HepG2 (cell line): Measurements from ENCODE around the gene IL1RAP. TPM values are rescaled to one million over a fixed set of nuclear protein-coding genes. Genes with fewer than 3 reads are reported as not detected.
A peak's percentile ranks its signal among the peaks of the same experiment; 100 is the strongest.

ENCODE experiments used
- ATAC-seq: fragments of 200-7000 bp; cut with Tn5 transposase; 3 replicates; pipeline ENCODE4 v1.9.1; 2020; ENCODE audit warnings: mild to moderate bottlenecking, moderate library complexity
- BruUV-seq: library from RNA; stranded (reverse); fragments of 400-500 nt; replicated peaks from 2 replicates; lab custom pipeline; 2021; lab: Mats Ljungman, UMichigan
- CTCF ChIA-PET: fragments of 300-600 bp; formaldehyde crosslinking; extraction: SDS; loops from one replicate; lab custom pipeline; 2021; ENCODE audit warnings: low total read pairs, inconsistent platforms, low intra/inter-chr PET ratio; lab: Yijun Ruan, JAX
- POLR2A ChIA-PET: fragments of 350-600 bp; sonication (Branson Sonifier 250); formaldehyde crosslinking; loops from one replicate; lab custom pipeline; 2020; ENCODE audit warnings: antibody characterized with exemption, inconsistent platforms; lab: Yijun Ruan, JAX
- DNase-seq: peaks from one replicate; pipeline ENCODE4 v3.0.0-alpha.2; 2015; ENCODE audit warnings: low spot score
- FAIRE-seq: peaks from 3 replicates; lab custom pipeline; 2011; peaks lifted over from hg19 to GRCh38; lab: Jason Lieb, UNC
- H2AFZ ChIP-seq: one replicate; pipeline ENCODE4 v1.6.1; 2011; ENCODE audit warnings: low read length, inconsistent platforms
- H3K27ac ChIP-seq: fragments of 300-600 bp; 3 replicates; pipeline ENCODE4 v1.8.0; 2011; ENCODE audit warnings: mixed run types, mild to moderate bottlenecking, mixed read lengths, low read length, inconsistent platforms; ENCODE audit not compliant: insufficient read depth; ENCODE audit errors: extremely low read length
- H3K27me3 ChIP-seq, 2 experiments: fragments of 200-600 bp in 1 of 2; 2 replicates in 1 of 2; 3 replicates in 1 of 2; pipeline versions ENCODE4 v1.6.0 to v1.8.0; 2011; ENCODE audit warnings: low read length in 2 of 2, mild to moderate bottlenecking in 2 of 2, moderate library complexity in 2 of 2, inconsistent platforms in 1 of 2; ENCODE audit not compliant: insufficient read depth in 2 of 2, control insufficient read depth in 1 of 2
- H3K36me3 ChIP-seq, 2 experiments: fragments of 200-600 bp in 1 of 2; replicated peaks in 1 of 2; 2 replicates in 1 of 2; 3 replicates in 1 of 2; pipeline versions ENCODE4 v1.5.1 to v1.8.0; 2011; ENCODE audit warnings: low read length in 2 of 2, inconsistent platforms in 1 of 2; ENCODE audit not compliant: insufficient read depth in 2 of 2, control insufficient read depth in 1 of 2
- H3K4me1 ChIP-seq: 2 replicates; pipeline ENCODE4 v1.5.1; 2012; ENCODE audit warnings: low read length, inconsistent platforms; ENCODE audit not compliant: insufficient read depth
- H3K4me2 ChIP-seq: 2 replicates; pipeline ENCODE4 v1.6.0; 2011; ENCODE audit warnings: low read depth, low read length, inconsistent platforms
- H3K4me3 ChIP-seq, 3 experiments: fragments of 200-600 bp in 1 of 3; sonication (generic), shearing (Covaris generic) in 1 of 3; replicated peaks in 1 of 3; 2 replicates each; pipeline ENCODE4 v1.5.1; 2011 to 2016; ENCODE audit warnings: low read length in 3 of 3, inconsistent platforms in 2 of 3, low read depth in 2 of 3, mild to moderate bottlenecking in 2 of 3, control low read depth in 1 of 3, mixed read lengths in 1 of 3; ENCODE audit not compliant: insufficient read depth in 1 of 3
- H3K79me2 ChIP-seq: one replicate; pipeline ENCODE4 v1.6.1; 2011; ENCODE audit warnings: low read length, inconsistent platforms; ENCODE audit not compliant: insufficient read depth
- H3K9ac ChIP-seq: 2 replicates; pipeline ENCODE4 v1.6.0; 2011; ENCODE audit warnings: mild to moderate bottlenecking, low read depth, low read length, inconsistent platforms; ENCODE audit not compliant: insufficient read depth
- H3K9me3 ChIP-seq: 2 replicates; pipeline ENCODE4 v1.5.1; 2012; ENCODE audit warnings: mild to moderate bottlenecking, low read length
- H4K20me1 ChIP-seq: 2 replicates; pipeline ENCODE4 v1.6.0; 2011; ENCODE audit warnings: inconsistent platforms, mild to moderate bottlenecking, low read length, moderate library complexity; ENCODE audit not compliant: insufficient read depth
- CREB1 ChIP-seq, 2 experiments: fragments of 450-650 bp in 1 of 2; IDR thresholded peaks; 2 replicates each; pipeline ENCODE4 v1.6.1; 2016 to 2017; ENCODE audit warnings: control low read depth in 1 of 2, mild to moderate bottlenecking in 1 of 2, missing compliant biosample characterization in 1 of 2, missing genetic modification characterization in 1 of 2
- CREBL2 ChIP-seq: sonication (generic); formaldehyde crosslinking; IDR thresholded peaks from 2 replicates; pipeline ENCODE4 v1.8.1; 2023; ENCODE audit warnings: missing genetic modification reagents, mild to moderate bottlenecking, borderline replicate concordance
- GATAD2A ChIP-seq: IDR thresholded peaks from 2 replicates; pipeline ENCODE4 v1.6.1; 2016
- MIXL1 ChIP-seq: IDR thresholded peaks from 2 replicates; pipeline ENCODE4 v1.6.1; 2016
- PATZ1 ChIP-seq: sonication (generic); formaldehyde crosslinking; IDR thresholded peaks from 2 replicates; pipeline ENCODE4 v1.4.0; 2020; ENCODE audit warnings: missing genetic modification reagents
- PAXIP1 ChIP-seq: sonication (generic); formaldehyde crosslinking; conservative IDR thresholded peaks from 2 replicates; pipeline ENCODE4 v1.4.0; 2020; ENCODE audit warnings: mild to moderate bottlenecking, missing genetic modification reagents, moderate library complexity
- SAFB2 ChIP-seq: sonication (generic); formaldehyde crosslinking; IDR thresholded peaks from 2 replicates; pipeline ENCODE4 v1.5.1; 2020; ENCODE audit warnings: missing genetic modification reagents, low read depth, mild to moderate bottlenecking, borderline replicate concordance
- SIN3A ChIP-seq: IDR thresholded peaks from 2 replicates; pipeline ENCODE4 v1.6.1; 2011; ENCODE audit warnings: low read depth, mild to moderate bottlenecking, control low read depth, low read length, borderline replicate concordance
- SPEN ChIP-seq: sonication (generic); formaldehyde crosslinking; IDR thresholded peaks from 2 replicates; pipeline ENCODE4 v1.5.1; 2020; ENCODE audit warnings: low read depth, mild to moderate bottlenecking, missing genetic modification reagents
- TAF1 ChIP-seq: sonication (generic); formaldehyde crosslinking; IDR thresholded peaks from 2 replicates; pipeline ENCODE4 v1.4.0; 2020; ENCODE audit warnings: missing genetic modification reagents
- TFDP2 ChIP-seq: sonication (generic); formaldehyde crosslinking; IDR thresholded peaks from 2 replicates; pipeline ENCODE4 v1.4.0; 2020; ENCODE audit warnings: missing genetic modification reagents
- ZFY ChIP-seq: sonication (generic); formaldehyde crosslinking; IDR thresholded peaks from 2 replicates; pipeline ENCODE4 v1.4.0; 2020; ENCODE audit warnings: missing genetic modification reagents
- ZMYM4 ChIP-seq: sonication (generic); formaldehyde crosslinking; IDR thresholded peaks from 2 replicates; pipeline ENCODE4 v1.8.1; 2023; ENCODE audit warnings: mild to moderate bottlenecking, missing genetic modification reagents
- ZNF124 ChIP-seq: sonication (generic); formaldehyde crosslinking; IDR thresholded peaks from 2 replicates; pipeline ENCODE4 v1.4.0; 2020; ENCODE audit warnings: missing genetic modification reagents
- ZNF17 ChIP-seq: sonication (generic); formaldehyde crosslinking; IDR thresholded peaks from 2 replicates; pipeline ENCODE4 v1.5.0; 2020; ENCODE audit warnings: mild to moderate bottlenecking, missing genetic modification reagents
- ZNF644 ChIP-seq: IDR thresholded peaks from 2 replicates; pipeline ENCODE4 v1.6.1; 2016; ENCODE audit warnings: low read depth
- ZNF790 ChIP-seq: sonication (generic); formaldehyde crosslinking; IDR thresholded peaks from 2 replicates; pipeline ENCODE4 v1.8.0; 2022; ENCODE audit warnings: missing genetic modification reagents, mild to moderate bottlenecking, borderline replicate concordance
- WGBS: methylation state at CpG from one replicate; pipeline ENCODE4 v1.1.6; 2017; ENCODE audit warnings: low lambda C conversion rate; 5-methylcytosine and 5-hydroxymethylcytosine counted together
- in situ Hi-C: cut with HindIII; loops from 2 replicates; pipeline ENCODE4 v1.10.0; 2017; ENCODE audit warnings: low pct_unique_long_range_greater_than_20kb; ENCODE audit not compliant: extremely low pct_ligation_motif_present
- intact Hi-C: fragments of 100-400 bp; cut with micrococcal nuclease; formaldehyde crosslinking; loops from one replicate; pipeline ENCODE4 v1.10.0; 2022; ENCODE audit not compliant: unreplicated experiment
- polyA plus RNA-seq, 8 experiments: library from polyadenylated mRNA; depleted of rRNA in 3 of 8; stranded (reverse) in 7 of 8; unstranded in 1 of 8; fragments of >200 nt; fragmentation: Illumina TruSeq in 4 of 8; extraction: Trizol in 4 of 8; gene quantifications; 2 replicates each; pipeline versions ENCODE4 v1.2.1 to v1.2.3, GENCODE V29; 2011 to 2016; ENCODE audit warnings: low read depth in 4 of 8, missing spikeins in 1 of 8, mixed read lengths in 1 of 8; ENCODE audit not compliant: insufficient read depth in 1 of 8
- total RNA-seq, 5 experiments: library from RNA; depleted of rRNA; stranded (reverse); fragments of >200 nt; fragmentation: Illumina TruSeq; extraction: Trizol; gene quantifications; 2 replicates each; pipeline ENCODE4 v1.2.3, GENCODE V29; 2016; ENCODE audit warnings: low read depth in 1 of 5

The IL1RAP gene
- total and polyA plus RNA-seq, 2 of the 13 experiments (the other 11 are each of a cell fraction or from before 2014, with no cell fraction given) = 18.3 to 54.9 TPM

GRCh38 chr3:190595179-190595795 lies 81.4 kb downstream of the IL1RAP start:
- no TSS peak for BruUV-seq
- DNase-seq (peak; percentile 31), FAIRE-seq (peak; percentile 44), ATAC-seq (peak; percentile 86)
- H3K4me2 ChIP-seq = peak overlapping the region; percentile 52
- CTCF ChIA-PET = no interaction called here
- H3K27ac ChIP-seq = peak overlapping the region; percentile 66
- H3K36me3 ChIP-seq = peaks cover 0 to 2% of the 10 kb centered on the region in 2 experiments; a peak in 2 of 5 replicates
- in situ Hi-C loops = no loop called here
- H3K9ac ChIP-seq = peak overlapping the region; percentile 14; the same call in 1 of the 2 replicates
- no peaks in the 10 kb centered on the region for H3K79me2 ChIP-seq
- H3K27me3 ChIP-seq = no peaks in the 10 kb centered on the region
- no peak overlapping the region for H2AFZ ChIP-seq
- peaks cover 26% of the 10 kb centered on the region for H3K4me1 ChIP-seq
- POLR2A ChIA-PET = interaction anchor here (1.1 to 1.4 kb wide), 2 partner anchors 9 to 82 kb away, joined by 3 read pairs; no protein-coding TSS in a partner anchor
- H3K9me3 ChIP-seq = no peaks in the 10 kb centered on the region
- H3K4me3 ChIP-seq = no peak overlapping the region
- no peaks in the 10 kb centered on the region for H4K20me1 ChIP-seq
- 45% methylated on average over 9 of the region's 9 CpGs for WGBS
- intact Hi-C loops = no loop called here
- TF ChIP-seq GATAD2A (CRISPR knock-in tag) = peak; percentile 26; the same call in 1 of the 2 replicates
- TF ChIP-seq PAXIP1 (CRISPR knock-in tag) = peak; percentile 39
- TF ChIP-seq ZFY (CRISPR knock-in tag) = no peak
- TF ChIP-seq SIN3A = no peak
- TF ChIP-seq ZNF124 (CRISPR knock-in tag) = no peak
- no peak for TF ChIP-seq PATZ1 (CRISPR knock-in tag)
- TF ChIP-seq ZMYM4 = peak; percentile 58
- TF ChIP-seq CREB1 (IDR thresholded peaks at IDR 0.05) = no peak
- TF ChIP-seq CREB1 (CRISPR knock-in tag; IDR thresholded peaks at IDR 0.05) = peak; percentile 26; the same call in 1 of the 2 replicates
- no peak for TF ChIP-seq ZNF790 (CRISPR knock-in tag)
- no peak for TF ChIP-seq ZNF644 (CRISPR knock-in tag)
- TF ChIP-seq TAF1 (CRISPR knock-in tag) = no peak
- TF ChIP-seq ZNF17 (CRISPR knock-in tag) = no peak
- TF ChIP-seq CREBL2 (CRISPR knock-in tag) = no peak
- peak; percentile 13; the same call in 1 of the 2 replicates for TF ChIP-seq MIXL1 (CRISPR knock-in tag)
- TF ChIP-seq SPEN (CRISPR knock-in tag) = no peak
- TF ChIP-seq SAFB2 (CRISPR knock-in tag) = no peak
- 0 out of 2 replicates have a peak, but pooled peaks have one; percentile 20 for TF ChIP-seq TFDP2 (CRISPR knock-in tag)
